Stimulated activated CD8-positive, alpha-beta memory T cell treated with anti-CD3 and anti-CD28 coated beads, Interleukin-7, amount 100 ng/mL, for 1 hour (primary cell): ENCODE results near the gene PLXNA4.
"Not testable (repeated sequence)": the region's sequence is repeated elsewhere in the genome, so short reads cannot be mapped to it uniquely, and the experiment has no call there.

Experiments
- DNase-seq, 2 donors: peaks; one replicate each; pipeline ENCODE4 v3.0.0-alpha.2; 2020; ENCODE audit warnings: low read depth in 2 of 2

The PLXNA4 gene

GRCh38 chr7:132202541-132202940, 373.7 kb downstream of the PLXNA4 start:
- no peak for DNase-seq

GRCh38 chr7:132200141-132200540, 376.1 kb downstream of the PLXNA4 start:
- no peak for DNase-seq

- DNase-seq, result no peak
Measured at GRCh38 chr7:132199626-132200025, 376.6 kb downstream of the PLXNA4 start.

GRCh38 chr7:132197772-132198171, 378.5 kb downstream of the PLXNA4 start:
- DNase-seq, result no peak

GRCh38 chr7:132193898-132194297, 382.4 kb downstream of the PLXNA4 start:
- DNase-seq, result no peak

GRCh38 chr7:132192809-132193208, 383.5 kb downstream of the PLXNA4 start:
- no peak for DNase-seq

GRCh38 chr7:132191418-132191817, 384.9 kb downstream of the PLXNA4 start:
- DNase-seq, result no peak

- DNase-seq, result no peak
Measured at GRCh38 chr7:132190683-132191082, 385.6 kb downstream of the PLXNA4 start.

GRCh38 chr7:132189881-132190280, 386.4 kb downstream of the PLXNA4 start:
- DNase-seq, result no peak

- DNase-seq, result no peak
Measured at GRCh38 chr7:132187869-132188789, 388.1 kb downstream of the PLXNA4 start.

GRCh38 chr7:132187391-132187790, 388.9 kb downstream of the PLXNA4 start:
- DNase-seq, result no peak

- no peak for DNase-seq
Measured at GRCh38 chr7:132185150-132185549, 391.1 kb downstream of the PLXNA4 start.

- DNase-seq, result no peak
Measured at GRCh38 chr7:132183781-132184380, 392.4 kb downstream of the PLXNA4 start.

GRCh38 chr7:132182992-132183391, 393.3 kb downstream of the PLXNA4 start:
- DNase-seq, result no peak

GRCh38 chr7:132181946-132182685, 394.2 kb downstream of the PLXNA4 start:
- no peak for DNase-seq

- DNase-seq, result no peak
Measured at GRCh38 chr7:132181371-132181770, 394.9 kb downstream of the PLXNA4 start.

- DNase-seq, result no peak
Measured at GRCh38 chr7:132180481-132180880, 395.8 kb downstream of the PLXNA4 start.

- no peak for DNase-seq
Measured at GRCh38 chr7:132179681-132180080, 396.6 kb downstream of the PLXNA4 start.

GRCh38 chr7:132179080-132179430, 397.2 kb downstream of the PLXNA4 start:
- DNase-seq, result no peak

GRCh38 chr7:132178402-132179079, 397.7 kb downstream of the PLXNA4 start:
- not testable (repeated sequence) for DNase-seq

- DNase-seq, result no peak
Measured at GRCh38 chr7:132177708-132178401, 398.4 kb downstream of the PLXNA4 start.
